ENCODE results near the gene PIF1.

PIF1 gene

DNA sequence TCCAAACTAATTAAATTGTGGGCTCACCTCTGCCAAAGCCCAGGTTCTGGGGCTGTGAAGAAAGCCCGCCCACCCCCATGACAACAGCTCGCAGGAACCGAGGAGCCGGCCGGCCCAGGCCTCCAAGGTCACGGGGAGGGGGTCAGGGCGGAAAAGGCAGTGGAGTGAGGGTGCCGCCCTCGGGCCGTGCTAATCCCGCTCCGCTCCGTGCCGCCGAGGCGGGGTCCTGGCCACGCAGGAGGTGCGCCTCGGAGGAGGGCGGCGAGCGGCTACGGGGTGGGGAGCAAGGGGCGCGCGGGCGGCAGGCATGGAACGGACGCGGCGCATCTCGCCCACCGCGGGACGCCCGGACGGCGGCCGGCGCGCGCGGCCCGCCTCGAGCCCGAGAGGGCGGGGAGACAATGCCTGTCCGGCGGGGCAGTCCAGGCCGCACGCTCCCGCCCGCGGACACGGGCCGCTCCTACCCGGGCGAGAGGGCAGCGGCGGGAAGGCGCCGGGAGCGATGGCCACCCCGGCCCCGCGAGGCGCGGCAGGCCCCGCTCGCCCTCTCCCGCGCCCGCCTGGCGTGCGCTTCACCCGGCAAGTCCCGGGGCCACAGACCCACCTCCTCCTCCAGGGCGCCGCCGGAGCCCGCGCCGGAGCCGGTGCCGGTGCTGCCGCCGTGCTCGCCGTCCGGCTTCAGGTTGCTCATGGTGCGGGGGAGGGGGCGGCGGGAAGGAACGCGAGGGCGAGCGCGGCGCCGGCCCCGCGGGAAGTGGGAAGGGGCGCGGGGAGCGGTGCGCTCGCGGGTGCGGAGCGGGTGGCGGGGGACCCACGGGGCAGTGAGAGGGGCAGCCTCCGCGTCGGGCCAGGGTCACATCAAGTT, 50.6 kb downstream of the PIF1 start:
- no peak for DNase-seq (ENCODE audit: low spot score)

DNA sequence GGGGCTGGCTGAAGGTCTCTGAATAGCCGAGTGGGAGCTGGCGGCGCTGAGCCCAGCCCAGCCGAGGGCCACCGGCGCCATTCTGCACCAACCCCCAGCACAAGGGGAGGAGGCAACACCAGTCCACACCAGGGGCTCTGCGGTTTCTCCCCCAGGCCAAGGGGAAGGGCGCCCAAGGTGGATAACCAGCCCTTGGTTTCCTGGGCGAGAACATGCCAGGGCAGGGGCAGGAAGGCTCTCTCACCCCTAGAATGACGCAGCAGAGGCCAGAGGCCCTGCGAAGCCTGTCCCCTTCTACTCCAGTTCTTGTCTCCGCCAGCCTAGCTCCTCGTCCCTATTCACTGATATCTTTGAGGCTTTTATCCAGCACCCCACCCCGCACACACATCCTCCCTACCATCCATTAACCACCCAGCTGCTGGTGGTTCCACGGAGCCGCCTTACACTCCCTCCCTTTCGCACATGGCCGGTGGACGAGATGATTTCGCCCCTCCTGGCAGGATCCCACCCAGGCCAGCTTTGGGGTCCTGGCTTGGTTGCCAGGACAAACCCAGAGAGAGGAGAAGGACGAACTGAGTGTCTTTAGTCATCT, 51.3 kb downstream of the PIF1 start:
- DNase-seq (ENCODE audit: low spot score) = no peak

DNA sequence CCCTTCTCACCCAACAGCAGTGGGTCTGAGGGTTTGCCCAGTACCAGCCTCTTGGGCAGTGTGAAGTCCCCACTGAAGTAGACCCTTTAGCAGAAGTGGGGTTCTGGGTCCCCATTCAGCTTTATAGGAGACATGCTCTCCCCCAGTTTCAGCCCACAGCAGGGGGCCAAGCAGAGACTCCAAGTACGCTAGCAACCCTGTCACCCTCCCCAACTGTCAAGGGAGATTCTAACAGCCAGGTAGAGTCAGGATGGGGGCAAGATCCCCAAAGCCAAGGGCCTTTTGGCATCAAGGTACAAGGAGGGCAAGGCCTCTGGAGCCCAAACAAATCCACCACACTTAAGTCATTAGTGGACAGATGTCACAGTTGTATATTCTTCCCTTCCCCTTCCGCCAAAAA, 51.8 kb downstream of the PIF1 start:
- DNase-seq (ENCODE audit: low spot score) = no peak

DNA sequence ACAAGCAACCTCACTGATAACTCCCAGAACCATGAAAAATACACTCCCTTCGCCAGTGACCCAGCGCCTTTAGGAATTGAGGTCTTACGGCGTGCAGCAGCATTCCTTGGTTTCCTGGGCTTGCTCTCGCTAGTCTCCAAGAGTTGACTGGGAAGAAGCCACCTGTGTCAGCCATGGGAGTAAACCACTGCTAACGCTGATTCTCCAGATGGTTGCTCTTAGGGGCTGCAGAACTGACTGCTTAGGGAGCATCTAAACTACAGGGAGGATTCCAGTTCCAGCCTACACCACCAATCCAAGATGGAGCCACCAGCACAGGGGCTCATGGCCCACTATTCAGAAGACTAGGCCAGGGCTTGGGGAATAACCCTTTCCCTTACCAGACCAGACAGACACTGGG, 52.5 kb downstream of the PIF1 start:
- no peak for DNase-seq (ENCODE audit: low spot score)

DNA sequence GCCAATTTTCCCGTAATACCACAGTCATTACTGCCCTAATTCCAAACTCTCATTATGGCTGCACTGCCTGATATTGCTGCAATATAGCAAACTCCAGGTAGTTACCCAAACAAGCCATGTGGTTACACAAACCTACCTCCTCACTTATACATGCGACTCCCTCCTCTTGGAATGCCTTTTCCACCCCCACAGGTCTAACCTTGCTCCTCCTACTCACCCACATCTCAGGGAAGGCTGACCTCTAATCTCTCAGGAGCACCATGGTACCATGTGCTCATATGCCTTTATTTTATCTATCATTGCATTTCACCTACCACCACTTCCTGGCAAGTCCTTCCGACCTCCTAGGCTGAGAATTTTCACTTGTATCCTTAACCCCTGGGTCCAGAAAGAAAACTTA, 53.0 kb downstream of the PIF1 start:
- DNase-seq (ENCODE audit: low spot score) = no peak

DNA sequence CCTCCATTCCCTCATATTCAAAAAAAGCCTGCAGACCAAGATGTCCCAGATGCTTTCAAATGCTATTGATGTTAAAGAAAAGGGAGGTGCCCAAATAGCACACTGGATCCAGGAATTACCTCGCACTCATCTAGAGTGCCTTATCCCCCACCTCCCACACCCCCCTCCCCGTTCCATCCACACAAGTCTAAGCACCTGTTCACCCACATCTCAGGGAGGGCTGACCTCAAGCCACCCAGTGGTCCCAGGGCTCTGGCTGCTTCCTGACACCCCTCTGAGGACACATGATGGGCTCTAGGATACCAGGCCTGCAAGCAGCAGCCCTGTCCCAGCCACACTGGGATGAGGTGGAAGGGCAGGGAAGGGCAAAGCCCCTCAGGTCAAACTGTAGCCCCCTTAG, 54.8 kb downstream of the PIF1 start:
- DNase-seq (ENCODE audit: low spot score) = no peak

DNA sequence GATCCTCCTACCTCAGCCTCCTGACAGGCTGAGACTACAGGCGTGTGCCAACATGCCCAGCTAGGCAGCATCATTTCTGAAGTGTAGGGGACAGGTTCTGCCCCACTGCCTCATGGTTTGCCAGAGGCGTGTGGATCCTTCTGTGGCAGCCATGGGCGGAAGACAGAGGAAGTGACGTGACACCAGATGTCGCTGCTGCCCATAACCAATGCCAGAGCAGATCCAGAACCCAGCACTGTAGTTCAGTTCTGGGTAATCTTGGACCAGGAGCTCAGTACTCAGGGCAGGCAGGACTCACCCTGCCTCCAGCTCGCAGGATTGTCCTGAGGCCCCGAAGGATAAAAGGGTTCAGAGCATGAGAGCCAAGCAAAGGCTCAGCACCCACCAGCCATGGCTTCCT, 58.2 kb downstream of the PIF1 start:
- no peak for DNase-seq (ENCODE audit: low spot score)

DNA sequence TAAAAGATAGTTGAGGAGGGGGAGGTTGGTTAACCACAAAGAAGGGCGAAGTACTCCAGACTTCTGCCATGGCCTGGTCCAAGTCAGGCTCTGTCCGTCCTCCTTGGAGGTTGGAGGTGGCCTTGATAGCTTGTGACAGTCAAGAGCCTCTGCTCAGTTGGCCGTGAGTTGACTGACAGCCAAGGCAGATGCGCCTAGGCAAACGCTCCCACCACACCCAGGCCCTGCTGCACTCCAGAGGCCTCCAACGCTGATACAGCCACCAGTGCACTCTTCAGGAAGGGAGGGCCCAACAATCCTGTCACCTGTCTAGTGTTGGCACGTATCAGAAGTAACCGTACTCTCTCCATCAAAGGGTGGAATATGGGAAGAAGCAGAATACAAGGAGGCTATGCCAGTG, 59.4 kb downstream of the PIF1 start:
- no peak for DNase-seq (ENCODE audit: low spot score)
